ENCODE measurements around the gene GSTT4.

The GSTT4 gene

DNA sequence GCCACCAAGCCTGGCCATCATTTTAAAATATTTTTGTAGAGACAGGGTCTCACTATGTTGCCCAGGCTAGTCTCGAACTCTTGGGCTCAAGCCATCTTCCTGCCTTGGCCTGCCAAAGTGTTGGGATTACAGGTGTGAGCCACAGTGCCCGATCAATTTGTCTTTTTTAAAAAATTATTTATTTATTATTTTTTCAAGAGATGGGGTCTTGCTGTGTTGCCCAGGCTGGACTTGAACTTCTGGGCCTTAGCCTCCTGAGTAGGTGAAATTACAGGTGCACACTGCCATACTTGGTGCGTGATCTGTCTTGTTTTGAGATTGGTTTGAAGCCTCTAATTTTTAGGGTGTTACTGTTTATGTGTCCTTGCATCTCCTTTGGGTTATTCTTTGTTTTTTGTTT lies 16.1 kb upstream of the GSTT4 start:
- H3K27ac ChIP-seq, result no peak overlapping the region
- CTCF ChIA-PET, result no interaction called here
- POLR2A ChIA-PET (ENCODE audit: low non-redundant PET), result no interaction called here
- DNase-seq (ENCODE audit: low spot score), result no peak
- TF ChIP-seq, protein P1, sequence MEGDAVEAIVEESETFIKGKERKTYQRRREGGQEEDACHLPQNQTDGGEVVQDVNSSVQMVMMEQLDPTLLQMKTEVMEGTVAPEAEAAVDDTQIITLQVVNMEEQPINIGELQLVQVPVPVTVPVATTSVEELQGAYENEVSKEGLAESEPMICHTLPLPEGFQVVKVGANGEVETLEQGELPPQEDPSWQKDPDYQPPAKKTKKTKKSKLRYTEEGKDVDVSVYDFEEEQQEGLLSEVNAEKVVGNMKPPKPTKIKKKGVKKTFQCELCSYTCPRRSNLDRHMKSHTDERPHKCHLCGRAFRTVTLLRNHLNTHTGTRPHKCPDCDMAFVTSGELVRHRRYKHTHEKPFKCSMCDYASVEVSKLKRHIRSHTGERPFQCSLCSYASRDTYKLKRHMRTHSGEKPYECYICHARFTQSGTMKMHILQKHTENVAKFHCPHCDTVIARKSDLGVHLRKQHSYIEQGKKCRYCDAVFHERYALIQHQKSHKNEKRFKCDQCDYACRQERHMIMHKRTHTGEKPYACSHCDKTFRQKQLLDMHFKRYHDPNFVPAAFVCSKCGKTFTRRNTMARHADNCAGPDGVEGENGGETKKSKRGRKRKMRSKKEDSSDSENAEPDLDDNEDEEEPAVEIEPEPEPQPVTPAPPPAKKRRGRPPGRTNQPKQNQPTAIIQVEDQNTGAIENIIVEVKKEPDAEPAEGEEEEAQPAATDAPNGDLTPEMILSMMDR (conservative IDR thresholded peaks at IDR 0.05; ENCODE audit: low read depth), result no peak

DNA sequence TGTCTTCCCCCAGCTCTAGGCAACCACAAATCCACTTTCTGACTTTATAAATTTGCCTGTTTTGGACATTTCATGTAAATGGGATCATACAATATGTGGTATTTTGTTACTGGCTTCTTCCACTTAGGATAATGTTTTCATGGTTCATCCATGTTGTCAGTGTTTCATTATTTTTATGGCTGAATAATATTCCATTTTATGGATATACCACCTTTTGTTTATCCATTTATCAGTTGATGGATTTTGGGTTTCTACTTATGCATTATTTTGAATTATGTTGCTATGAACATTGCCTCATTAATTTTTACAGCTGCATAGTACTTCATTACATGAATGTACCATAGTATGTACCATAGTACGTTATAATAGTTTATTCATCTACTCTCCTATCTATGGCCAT lies 10.9 kb upstream of the GSTT4 start:
- ChIA-PET POLR2A (ENCODE audit: low non-redundant PET) (interaction anchor here (0.6 kb wide), 1 partner anchor 89 kb away, joined by 3 read pairs; no protein-coding TSS in a partner anchor), CTCF (interaction anchor here (0.9 kb wide), 1 partner anchor 43 kb away, joined by 4 read pairs; no protein-coding TSS in a partner anchor)
- DNase-seq (ENCODE audit: low spot score), result no peak
- TF ChIP-seq, protein P1 (conservative IDR thresholded peaks at IDR 0.05; ENCODE audit: low read depth), result no peak
- no peak overlapping the region for H3K27ac ChIP-seq

DNA sequence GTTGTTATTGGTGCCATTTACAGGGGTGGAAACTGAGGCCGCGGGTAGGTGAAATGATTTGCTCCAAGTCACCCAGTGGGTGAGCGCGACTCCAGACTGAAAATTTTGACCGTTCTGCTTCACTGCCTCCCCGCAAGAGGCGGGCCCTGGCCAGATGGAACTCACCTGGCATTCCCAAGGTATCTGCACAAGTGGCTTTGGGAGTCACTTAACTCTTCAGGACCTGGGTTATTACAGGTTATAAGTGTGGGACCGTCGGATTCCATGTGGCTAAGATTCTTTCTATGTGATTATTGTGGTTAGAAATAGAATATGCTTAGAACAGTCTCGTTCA lies 6.4 kb upstream of the GSTT4 start:
- TF ChIP-seq, protein P1 (conservative IDR thresholded peaks at IDR 0.05; ENCODE audit: low read depth), result no peak

DNA sequence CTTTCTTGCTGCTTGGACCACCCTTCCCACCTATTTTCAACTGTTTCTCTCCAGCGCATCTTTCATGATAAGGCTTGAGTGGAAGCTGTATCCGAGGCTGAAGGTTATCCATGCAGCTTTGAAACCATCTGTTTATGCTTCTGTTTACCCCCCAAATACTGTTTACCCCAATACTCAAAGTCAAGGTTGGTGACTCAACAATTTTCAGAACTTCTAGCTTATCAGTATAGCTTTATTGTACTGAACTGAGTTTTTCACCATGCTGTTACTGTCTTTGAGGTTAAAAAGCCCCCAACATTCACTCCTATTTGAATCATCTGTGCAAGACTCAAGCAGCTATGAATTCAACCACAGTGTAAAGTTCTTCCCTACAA lies 4.8 kb upstream of the GSTT4 start:
- CTCF ChIA-PET, result no interaction called here
- TF ChIP-seq, protein P1 (conservative IDR thresholded peaks at IDR 0.05; ENCODE audit: low read depth), result no peak
- DNase-seq (ENCODE audit: low spot score), result no peak
- POLR2A ChIA-PET (ENCODE audit: low non-redundant PET), result no interaction called here
- H3K27ac ChIP-seq, result no peak overlapping the region

More for the DNA sequence above, 6.4 kb upstream of the GSTT4 start:
- POLR2A ChIA-PET (ENCODE audit: low non-redundant PET), result no interaction called here
- peak; percentile 8 for DNase-seq (ENCODE audit: low spot score)
- peak overlapping the region; percentile 85 for H3K27ac ChIP-seq
- CTCF ChIA-PET, result no interaction called here

DNA sequence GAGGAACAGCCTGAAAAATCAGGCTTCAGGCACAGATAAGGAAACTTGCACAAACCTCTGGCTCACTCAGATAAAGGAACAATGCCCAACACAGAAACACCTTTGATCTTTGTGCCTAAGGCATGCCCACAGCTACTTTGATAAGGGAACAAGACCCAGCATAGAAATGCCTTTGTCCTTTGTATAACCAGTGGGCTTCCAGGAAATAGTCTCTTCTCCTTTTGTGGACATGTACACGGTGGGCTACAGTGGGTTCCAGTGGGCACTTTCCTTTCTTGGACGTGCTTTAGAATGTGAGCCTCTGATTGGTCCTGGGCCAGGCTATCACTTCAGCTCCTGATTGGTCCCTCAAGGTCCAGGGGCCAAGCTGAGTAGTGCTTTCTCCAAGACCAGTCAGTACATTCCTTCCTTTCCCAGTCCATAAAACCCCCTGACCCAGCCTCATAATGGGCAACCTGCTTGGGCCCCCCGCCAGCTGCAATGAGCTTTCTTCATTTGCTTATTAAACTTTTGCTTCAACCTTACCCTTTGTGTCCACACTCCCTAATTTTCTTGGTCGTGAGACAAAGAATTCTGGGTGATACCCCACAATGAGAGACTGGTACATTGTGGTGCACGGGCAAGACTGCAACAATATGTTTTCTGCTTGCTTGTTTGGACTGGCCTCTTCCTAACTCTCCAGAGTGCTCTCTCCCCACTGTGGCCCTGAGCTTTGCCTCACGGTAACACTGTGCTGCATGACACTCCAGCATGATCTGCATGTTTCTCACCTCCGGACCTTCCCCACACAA lies 4.2 kb upstream of the GSTT4 start:
- no peak overlapping the region for H3K27ac ChIP-seq
- CTCF ChIA-PET, result no interaction called here
- DNase-seq (ENCODE audit: low spot score), result no peak
- TF ChIP-seq, protein P1 (conservative IDR thresholded peaks at IDR 0.05; ENCODE audit: low read depth), result no peak
- POLR2A ChIA-PET (ENCODE audit: low non-redundant PET), result no interaction called here

DNA sequence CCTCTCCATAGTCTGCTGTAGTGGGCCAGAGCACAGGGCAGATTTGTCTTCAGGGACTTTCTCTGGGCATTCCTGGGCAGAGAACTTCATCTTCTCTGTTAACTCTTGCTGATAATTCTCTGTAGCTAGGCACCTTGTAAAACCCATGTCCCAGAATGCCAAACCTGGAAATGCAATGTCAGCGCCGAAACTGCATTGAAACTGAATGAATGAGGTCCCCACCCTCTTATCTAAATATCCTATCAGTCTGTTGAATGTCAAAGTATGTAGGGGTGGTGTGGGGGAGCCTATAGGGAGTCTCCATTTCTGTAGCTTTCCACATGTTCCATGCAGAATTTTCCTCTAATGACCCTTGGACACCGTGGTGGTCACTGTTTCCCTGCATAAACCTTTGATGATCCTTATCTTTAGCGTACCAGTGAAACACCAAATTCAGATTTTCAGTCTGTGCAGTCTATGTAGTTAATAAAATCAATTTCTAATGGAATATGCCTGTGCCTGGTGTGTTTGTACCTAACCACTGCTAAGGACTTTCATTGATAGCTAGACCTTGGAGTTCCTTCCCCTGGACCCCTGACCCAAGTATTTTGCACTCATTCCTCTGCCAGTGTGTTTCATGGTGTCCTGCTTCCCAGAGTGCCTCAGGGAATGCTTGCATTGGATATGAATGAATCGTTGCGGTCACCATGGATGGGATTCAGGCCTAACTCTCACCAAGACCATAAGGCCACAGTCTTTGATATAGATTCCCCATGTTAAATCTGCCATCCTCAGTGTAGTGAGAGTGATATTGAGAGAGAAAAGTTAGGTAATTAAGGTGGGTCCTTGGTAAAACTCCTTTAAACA lies 3.4 kb upstream of the GSTT4 start:
- CTCF ChIA-PET, result no interaction called here
- POLR2A ChIA-PET (ENCODE audit: low non-redundant PET), result no interaction called here

More for the DNA sequence above, 3.4 kb upstream of the GSTT4 start:
- DNase-seq (ENCODE audit: low spot score), result no peak
- TF ChIP-seq, protein P1 (conservative IDR thresholded peaks at IDR 0.05; ENCODE audit: low read depth), result no peak
- no peak overlapping the region for H3K27ac ChIP-seq

Measured in RWPE1 (cell line).